Tibial artery (tissue), 4 donors: Measurements from ENCODE around the gene CHRD.

Experiments used
- DNase-seq, 2 donors: peaks; one replicate each; pipeline ENCODE4 v3.0.0-alpha.2; 2019
- H3K27ac ChIP-seq, 2 donors: fragments of 200-600 bp; sonication (generic) in 1 of 2; 1 replicate in 1 of 2; 2 replicates in 1 of 2; pipeline ENCODE4 v1.5.1; 2018 to 2019; ENCODE audit warnings: mild to moderate bottlenecking in 1 of 2
- H3K27me3 ChIP-seq, 2 donors: fragments of 200-600 bp; sonication (generic) in 1 of 2; one replicate each; pipeline versions ENCODE4 v1.5.1 to v1.6.0; 2016 to 2019
- H3K36me3 ChIP-seq, 3 donors: fragments of 200-600 bp; sonication (generic) in 2 of 3; one replicate each; pipeline ENCODE4 v1.5.1; 2016 to 2019; ENCODE audit warnings: mild to moderate bottlenecking in 2 of 3
- H3K4me1 ChIP-seq, 4 donors: fragments of 200-600 bp; sonication (generic) in 2 of 4; 1 replicate in 3 of 4; 2 replicates in 1 of 4; pipeline ENCODE4 v1.5.1; 2016 to 2019
- H3K4me3 ChIP-seq, 2 donors: fragments of 200-600 bp; sonication (generic) in 1 of 2; 1 replicate in 1 of 2; 2 replicates in 1 of 2; pipeline ENCODE4 v1.5.1; 2018 to 2019; ENCODE audit warnings: mild to moderate bottlenecking in 2 of 2
- H3K9me3 ChIP-seq, 3 donors: fragments of 200-600 bp; sonication (generic) in 1 of 3; one replicate each; pipeline ENCODE4 v1.5.1; 2016 to 2019
- CTCF ChIP-seq, 2 experiments: fragments of 200-600 bp in 1 of 2; fragments of 450-650 bp in 1 of 2; IDR thresholded peaks; one replicate each; pipeline ENCODE4 v1.5.1; 2017 to 2019; ENCODE audit warnings: antibody characterized with exemption in 2 of 2, mild to moderate bottlenecking in 1 of 2, moderate library complexity in 1 of 2
- intact Hi-C: fragments of 100-400 bp; cut with DNase I; formaldehyde crosslinking; loops from one replicate; pipeline ENCODE4 v1.15.0; 2023; ENCODE audit warnings: low total_unique reads

CHRD gene

DNA sequence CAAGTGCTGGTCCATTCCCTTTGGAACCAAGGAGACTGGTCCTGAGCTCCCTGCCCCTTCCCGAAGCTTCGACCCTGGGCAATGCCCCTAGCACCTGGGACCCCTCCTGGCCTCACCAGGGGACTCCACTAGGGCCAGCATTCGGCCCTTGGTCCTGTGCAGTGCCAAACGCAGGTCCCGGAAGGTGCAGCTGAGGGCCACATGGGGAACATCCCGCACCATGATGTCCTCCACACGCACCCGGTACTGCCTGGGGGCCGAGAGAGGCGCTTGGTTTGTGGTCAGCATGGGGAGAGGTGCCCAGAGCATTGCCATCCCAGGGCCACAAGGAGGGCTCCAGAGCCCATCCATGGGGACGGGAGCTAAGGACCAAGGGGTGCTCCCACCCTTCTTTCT, 26.3 kb upstream of the CHRD start:
- DNase-seq: no peak

GRCh38 chr3:184354121-184354728, 25.6 kb upstream of the CHRD start:
- no peak for DNase-seq
- Histone ChIP-seq H3K27me3 (no peaks in the 10 kb centered on the region), H3K4me1 (peaks cover 0 to 9% (median 0%) of the 10 kb centered on the region in 4 donors), H3K36me3 (peaks cover 0 to 42% (median 7%) of the 10 kb centered on the region in 3 donors), H3K27ac (no peak overlapping the region), H3K4me3 (no peak overlapping the region), H3K9me3 (no peaks in the 10 kb centered on the region)
- intact Hi-C loops: no loop called here
- TF ChIP-seq CTCF (IDR thresholded peaks at IDR 0.05): peak; percentile 52 to 71

More for the DNA sequence above, 26.3 kb upstream of the CHRD start:
- intact Hi-C loops: no loop called here
- Histone ChIP-seq H3K27me3 (no peaks in the 10 kb centered on the region), H3K9me3 (no peaks in the 10 kb centered on the region), H3K27ac (no peak overlapping the region), H3K4me3 (no peak overlapping the region), H3K36me3 (peaks cover 0 to 42% (median 7%) of the 10 kb centered on the region in 3 donors), H3K4me1 (peaks cover 0 to 9% (median 0%) of the 10 kb centered on the region in 4 donors)
- TF ChIP-seq CTCF (IDR thresholded peaks at IDR 0.05): no peak

GRCh38 chr3:184354754-184355153, 25.1 kb upstream of the CHRD start:
- intact Hi-C loops: no loop called here
- H3K4me1 ChIP-seq: peaks cover 0 to 14% (median 0%) of the 10 kb centered on the region in 4 donors
- no peaks in the 10 kb centered on the region for H3K27me3 ChIP-seq
- H3K27ac ChIP-seq: no peak overlapping the region
- H3K4me3 ChIP-seq: no peak overlapping the region
- DNase-seq: no peak
- H3K36me3 ChIP-seq: peaks cover 0 to 42% (median 7%) of the 10 kb centered on the region in 3 donors
- no peak for TF ChIP-seq CTCF (IDR thresholded peaks at IDR 0.05)
- H3K9me3 ChIP-seq: no peaks in the 10 kb centered on the region

DNA sequence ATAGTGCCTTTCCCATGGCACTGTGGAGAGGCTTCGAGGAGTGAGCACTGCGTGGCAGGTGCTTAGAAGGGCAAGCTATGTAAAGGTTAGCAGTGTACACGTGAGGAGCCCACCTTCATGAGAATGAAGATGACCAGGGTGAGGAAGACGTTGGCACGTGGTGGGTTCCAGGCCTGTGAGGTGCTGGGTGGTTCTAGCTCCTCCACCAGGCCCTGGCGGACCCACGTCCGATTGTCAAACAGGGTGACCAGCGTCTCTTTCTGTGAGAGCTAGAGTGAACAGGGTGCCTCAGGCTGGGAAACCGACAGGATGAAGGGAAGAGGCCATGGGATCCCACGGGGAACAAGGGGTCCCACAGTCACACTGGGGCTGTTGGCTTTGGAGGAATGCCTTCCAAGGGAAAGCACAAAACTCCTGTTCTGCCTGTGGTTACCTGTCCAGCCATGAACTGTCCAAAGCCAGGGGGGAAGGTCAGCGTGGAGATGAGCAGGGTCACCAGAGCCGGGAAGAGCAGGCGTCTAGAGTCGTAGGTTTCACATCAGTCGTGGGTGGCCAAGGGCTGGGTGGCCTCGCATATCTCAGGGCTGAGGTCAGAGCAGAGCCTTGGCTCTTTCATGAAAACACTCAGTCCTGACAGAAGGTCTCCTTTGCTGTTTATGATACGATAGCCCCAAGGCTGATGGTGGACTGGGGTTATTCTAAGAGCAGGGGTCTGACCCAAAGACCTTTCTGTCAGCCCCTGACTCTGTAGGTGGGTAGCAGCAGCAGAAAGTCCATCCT, 24.4 kb upstream of the CHRD start:
- intact Hi-C loops: no loop called here
- no peak for DNase-seq
- peaks cover 0 to 42% (median 7%) of the 10 kb centered on the region in 3 donors for H3K36me3 ChIP-seq

More for the DNA sequence above, 24.4 kb upstream of the CHRD start:
- Histone ChIP-seq H3K4me3 (no peak overlapping the region), H3K9me3 (no peaks in the 10 kb centered on the region), H3K4me1 (peaks cover 0 to 21% (median under 1%) of the 10 kb centered on the region in 4 donors), H3K27ac (no peak overlapping the region), H3K27me3 (no peaks in the 10 kb centered on the region)
- no peak for TF ChIP-seq CTCF (IDR thresholded peaks at IDR 0.05)
